ENCODE measurements around the gene MBTD1.
"Not testable (repeated sequence)": the region's sequence is repeated elsewhere in the genome, so short reads cannot be mapped to it uniquely, and the experiment has no call there.

Gene MBTD1

DNA sequence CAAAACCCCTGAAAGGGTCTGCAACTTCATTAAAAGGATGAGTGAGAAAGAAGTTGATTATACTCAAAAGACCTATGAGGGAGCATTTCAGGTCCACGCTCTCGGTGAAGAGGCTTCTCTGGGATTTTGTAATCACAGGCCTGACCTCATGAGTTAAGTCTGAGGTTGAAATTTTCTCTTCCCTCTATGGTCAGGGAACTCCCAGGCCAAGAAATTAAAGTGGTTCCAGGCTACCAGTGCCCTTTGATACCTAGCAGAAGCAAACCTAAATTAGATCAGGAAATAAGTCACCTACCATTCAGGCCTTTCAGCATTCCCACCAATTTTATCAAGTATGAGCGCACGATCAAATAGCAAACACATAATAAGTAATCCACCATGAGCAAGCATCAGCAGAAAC, 27.9 kb downstream of the MBTD1 start:
- no peak overlapping the region for H3K4me3 ChIP-seq (ENCODE audit: low read depth, low read length)
- no peak for TF ChIP-seq CTCF (IDR thresholded peaks at IDR 0.05; ENCODE audit: low read depth, low read length)

GRCh38 chr17:51230306-51230705, 29.5 kb downstream of the MBTD1 start:
- no peak for TF ChIP-seq CTCF (IDR thresholded peaks at IDR 0.05; ENCODE audit: low read depth, low read length)
- no peak overlapping the region for H3K4me3 ChIP-seq (ENCODE audit: low read depth, low read length)

- no peak overlapping the region for H3K4me3 ChIP-seq (ENCODE audit: low read depth, low read length)
- TF ChIP-seq CTCF (IDR thresholded peaks at IDR 0.05; ENCODE audit: low read depth, low read length): no peak
Observed at GRCh38 chr17:51229889-51230288, 30.0 kb downstream of the MBTD1 start.

DNA sequence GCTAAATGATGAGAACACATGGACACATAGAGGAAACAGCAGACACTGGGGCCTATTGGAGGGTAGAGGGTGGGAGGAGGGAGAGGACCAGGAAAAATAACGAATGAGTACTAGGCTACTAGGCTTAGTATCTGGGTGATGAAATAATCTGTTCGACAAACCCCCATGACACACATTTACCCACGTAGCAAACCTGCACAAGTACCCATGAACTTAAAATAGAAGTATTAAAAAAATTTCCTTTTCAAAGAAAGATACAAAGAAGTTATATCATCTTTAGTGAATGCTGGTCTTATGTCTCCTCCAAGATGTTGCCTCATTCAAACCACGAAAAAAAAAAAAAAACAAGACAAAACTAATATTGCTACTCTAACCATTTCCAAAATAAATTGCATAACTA, 31.7 kb downstream of the MBTD1 start:
- no peak overlapping the region for H3K4me3 ChIP-seq (ENCODE audit: low read depth, low read length)
- no peak for TF ChIP-seq CTCF (IDR thresholded peaks at IDR 0.05; ENCODE audit: low read depth, low read length)

DNA sequence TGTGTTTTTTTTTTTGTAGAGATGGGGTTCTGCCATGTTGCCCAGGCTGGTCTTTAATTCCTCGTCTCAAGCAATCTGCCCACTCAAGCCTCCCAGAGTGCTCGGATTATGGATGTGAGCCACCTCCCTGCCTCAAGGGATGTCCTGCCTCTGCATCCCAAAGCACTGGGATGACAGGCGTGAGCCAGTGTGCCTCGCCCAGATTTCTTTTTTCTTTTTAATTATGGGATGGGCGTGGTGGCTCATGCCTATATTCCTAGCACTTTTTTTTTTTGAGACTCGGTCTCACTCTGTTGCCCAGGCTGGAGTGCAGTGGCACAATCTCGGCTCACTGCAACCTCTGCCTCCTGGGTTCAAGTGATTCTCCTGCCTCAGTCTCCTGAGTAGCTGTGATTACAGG, 34.3 kb downstream of the MBTD1 start:
- H3K4me3 ChIP-seq (ENCODE audit: low read depth, low read length): not testable (repeated sequence)

- no peak overlapping the region for H3K4me3 ChIP-seq (ENCODE audit: low read depth, low read length)
- no peak for TF ChIP-seq CTCF (IDR thresholded peaks at IDR 0.05; ENCODE audit: low read depth, low read length)
Observed at GRCh38 chr17:51224402-51225262, 35.2 kb downstream of the MBTD1 start.

DNA sequence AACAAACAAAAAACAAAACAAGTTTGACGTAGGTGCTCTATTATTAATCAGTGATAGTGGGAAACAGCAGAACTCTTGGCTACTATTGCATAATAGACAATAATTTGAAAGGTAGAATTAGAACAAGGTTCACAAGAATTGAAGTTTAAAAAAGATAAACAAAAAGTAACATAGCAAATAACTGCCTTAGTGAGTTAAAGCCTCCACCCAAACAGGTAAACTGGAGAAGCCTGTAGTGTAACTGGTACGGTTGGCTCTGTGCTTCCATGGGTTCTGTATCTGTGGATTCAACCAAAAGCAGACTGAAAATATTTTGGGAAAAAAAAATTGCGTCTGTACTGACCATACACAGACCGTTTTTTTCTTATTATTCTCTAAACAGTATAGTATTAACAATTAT, 38.5 kb downstream of the MBTD1 start:
- TF ChIP-seq CTCF (IDR thresholded peaks at IDR 0.05; ENCODE audit: low read depth, low read length): no peak
- no peak overlapping the region for H3K4me3 ChIP-seq (ENCODE audit: low read depth, low read length)

DNA sequence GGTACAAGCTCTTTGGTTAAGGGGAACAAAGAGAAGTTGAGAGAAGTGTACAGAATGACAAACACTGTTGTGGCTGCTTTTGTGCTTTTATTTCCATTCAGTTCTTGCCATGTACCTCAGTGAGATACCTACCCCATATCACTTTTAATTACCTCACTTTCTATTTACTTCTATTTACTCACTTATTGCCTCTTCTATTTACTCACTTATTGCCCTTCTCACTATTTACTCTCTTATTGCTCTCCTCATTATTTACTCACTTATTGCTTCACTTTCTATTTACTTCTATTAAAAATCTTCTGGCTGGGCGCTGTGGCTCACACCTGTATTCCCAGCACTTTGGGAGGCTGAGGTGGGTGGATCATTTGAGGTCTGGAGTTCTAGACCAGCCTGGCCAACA, 41.9 kb downstream of the MBTD1 start:
- no peak for TF ChIP-seq CTCF (IDR thresholded peaks at IDR 0.05; ENCODE audit: low read depth, low read length)

More for the DNA sequence above, 41.9 kb downstream of the MBTD1 start:
- H3K4me3 ChIP-seq (ENCODE audit: low read depth, low read length): no peak overlapping the region

Data from WI38 (cell line).